Motor neuron (in vitro differentiated cells): ENCODE results near the gene MED31. TPM values are rescaled to one million over a fixed set of nuclear protein-coding genes. Genes with fewer than 3 reads are reported as not detected.
"Not testable (repeated sequence)": the region's sequence is repeated elsewhere in the genome, so short reads cannot be mapped to it uniquely, and the experiment has no call there.

Experiments
- ATAC-seq, 8 experiments: fragments of 200-7000 bp; cut with Tn5 transposase; replicated peaks in 6 of 8; 2 replicates each; pipeline ENCODE4 v1.8.0; 2021; ENCODE audit warnings: mild to moderate bottlenecking in 8 of 8, moderate library complexity in 8 of 8
- H3K27ac ChIP-seq, 2 donors: fragments of 250-450 bp; sonication (Bioruptor Pico); 2 replicates each; pipeline ENCODE4 v1.9.0; 2021; ENCODE audit warnings: antibody characterized with exemption in 2 of 2, mild to moderate bottlenecking in 2 of 2, moderate library complexity in 1 of 2
- H3K4me1 ChIP-seq, 2 donors: fragments of 250-450 bp; sonication (Bioruptor Pico); replicated peaks in 1 of 2; 2 replicates each; pipeline ENCODE4 v1.6.1; 2021; ENCODE audit warnings: antibody characterized with exemption in 2 of 2, mild to moderate bottlenecking in 2 of 2, moderate library complexity in 1 of 2
- H3K4me3 ChIP-seq, 5 donors: fragments of 250-450 bp; sonication (Bioruptor Pico); 2 replicates each; pipeline ENCODE4 v1.9.0; 2021; ENCODE audit warnings: antibody characterized with exemption in 5 of 5, mild to moderate bottlenecking in 5 of 5, moderate library complexity in 4 of 5
- WGBS, 10 experiments: fragments of 450-650 bp; shearing (Covaris generic); methylation state at CpG; one replicate each; pipeline ENCODE4 v1.0.0; 2022; 5-methylcytosine and 5-hydroxymethylcytosine counted together
- in situ Hi-C, 9 experiments: fragments of 400-800 bp; cut with MboI; loops; one replicate each; pipeline ENCODE4 v1.15.0; 2021; ENCODE audit warnings: low sequenced_read_pairs in 9 of 9, low pct_unique_long_range_greater_than_20kb in 2 of 9; ENCODE audit not compliant: unreplicated experiment in 9 of 9
- total RNA-seq, 8 experiments: library from RNA; unstranded; fragments of 300-600 nt; gene quantifications; 2 replicates each; pipeline versions ENCODE4 v1.2.3 to v1.2.4, GENCODE V29; 2022

Gene MED31
- total RNA-seq, 8 experiments from 2014 or later = 11.7 to 31.8 (median 18.0) TPM

DNA sequence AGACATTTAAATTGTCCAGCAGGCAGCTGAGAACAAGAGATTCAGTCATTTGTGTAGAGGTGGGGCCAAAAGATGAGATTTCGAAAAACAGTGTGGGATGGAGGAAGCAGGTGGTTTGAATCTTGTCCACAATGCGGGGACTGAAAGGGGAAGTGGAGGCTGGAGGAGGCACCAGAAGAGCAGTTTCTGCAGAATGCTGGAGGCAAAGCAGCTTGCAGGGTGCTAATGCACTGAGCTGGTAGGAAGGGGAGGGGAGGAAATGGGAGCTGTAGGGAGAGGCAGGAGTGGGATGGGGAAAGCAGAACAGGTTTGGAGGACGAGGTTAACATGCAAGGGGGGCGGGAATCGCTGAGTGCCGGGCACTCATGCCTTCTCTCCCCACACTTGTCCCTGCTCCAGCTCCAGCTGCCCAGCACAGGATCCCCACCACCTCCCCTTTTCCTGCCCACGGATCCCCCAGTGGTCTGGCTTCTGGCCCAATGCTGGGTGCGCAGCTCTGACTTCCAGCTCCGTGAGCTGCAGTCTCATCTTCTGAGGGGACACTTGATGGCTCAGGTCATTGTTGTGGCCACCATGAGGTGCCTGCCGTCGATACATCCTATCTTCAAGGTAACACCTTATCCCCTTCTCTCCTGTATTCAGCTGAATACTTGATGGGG lies 9.5 kb upstream of the MED31 start:
- in situ Hi-C loops = loop anchor here in 5 of 9 experiments (10.0 to 25.0 kb wide), 5 partner anchors 104 to 351 kb away; partner anchors contain the start of genes BCL6B (in 2 of the 5), RNASEK (in 2 of the 5) and TEKT1 (in 1 of the 5)
- Histone ChIP-seq H3K4me3 (no peak overlapping the region), H3K27ac (no peak overlapping the region), H3K4me1 (no peaks in the 10 kb centered on the region)
- no peak for ATAC-seq
- 0 to 64% (median 19%) methylated on average over 1 to 6 of the region's 11 CpGs; no CpG with 5 or more reads in 5 of the 10 experiments for WGBS, 10 experiments

DNA sequence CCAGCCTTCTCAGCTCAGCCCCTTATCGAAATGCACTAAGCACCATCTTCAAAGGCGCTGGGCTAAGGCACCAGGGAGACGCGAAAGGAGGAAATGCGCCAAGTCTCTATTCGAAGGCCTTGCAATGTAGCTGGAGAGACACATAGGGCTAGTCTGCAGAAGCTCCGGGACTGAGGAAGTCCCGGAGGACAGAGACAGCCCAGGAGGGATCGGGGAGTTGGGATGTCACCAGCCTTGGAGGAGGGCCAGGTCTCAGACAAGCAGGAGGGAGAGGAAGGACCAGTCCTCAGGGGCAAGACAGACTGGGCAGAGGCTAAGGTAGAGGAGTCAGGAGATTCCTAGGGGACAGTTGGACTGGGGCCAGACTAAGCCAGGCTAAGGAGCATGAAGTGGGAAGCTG lies 8.7 kb upstream of the MED31 start:
- H3K4me3 ChIP-seq = no peak overlapping the region
- ATAC-seq = no peak
- 48 to 100% (median 58%) methylated on average over 1 to 8 of the region's 9 CpGs; no CpG with 5 or more reads in 2 of the 10 experiments for WGBS, 10 experiments
- no peak overlapping the region for H3K27ac ChIP-seq
- in situ Hi-C loops = loop anchor here in 5 of 9 experiments (10.0 to 25.0 kb wide), 5 partner anchors 105 to 352 kb away; partner anchors contain the start of genes BCL6B (in 2 of the 5), RNASEK (in 2 of the 5) and TEKT1 (in 1 of the 5)
- H3K4me1 ChIP-seq = peaks cover 1 to 3% of the 10 kb centered on the region in 2 donors

DNA sequence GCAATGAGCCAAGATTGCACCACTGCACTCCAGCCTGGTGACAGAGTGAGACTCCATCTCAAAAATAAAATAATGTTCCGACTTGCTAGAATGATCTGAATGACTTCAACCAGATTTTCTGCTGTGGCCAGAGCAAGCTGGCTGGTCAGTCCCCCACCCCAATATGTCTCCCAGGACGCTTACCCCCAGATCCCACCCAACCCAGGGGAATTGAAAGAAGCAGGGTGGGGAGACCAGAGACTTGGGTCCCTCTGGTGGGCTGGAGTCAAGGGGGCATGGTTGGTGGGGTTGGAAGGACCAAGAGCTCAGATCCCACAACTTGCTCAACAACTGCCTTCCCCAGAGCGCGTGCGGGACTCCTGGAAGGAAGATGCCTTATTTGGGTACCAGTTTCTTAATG lies 7.0 kb upstream of the MED31 start:
- WGBS, 10 experiments = 80% methylated on average over 1 of the region's 5 CpGs; no CpG with 5 or more reads in 9 of the 10 experiments
- not testable (repeated sequence) for H3K4me3 ChIP-seq, ATAC-seq, H3K27ac ChIP-seq
- H3K4me1 ChIP-seq = peaks cover 17 to 18% of the 10 kb centered on the region in 2 donors
- in situ Hi-C loops = loop anchor here in 3 of 9 experiments (25.0 kb wide), 2 partner anchors 179 to 354 kb away; partner anchors contain the start of genes BCL6B (in 2 of the 3), RNASEK (in 2 of the 3) and TEKT1 (in 1 of the 3)

DNA sequence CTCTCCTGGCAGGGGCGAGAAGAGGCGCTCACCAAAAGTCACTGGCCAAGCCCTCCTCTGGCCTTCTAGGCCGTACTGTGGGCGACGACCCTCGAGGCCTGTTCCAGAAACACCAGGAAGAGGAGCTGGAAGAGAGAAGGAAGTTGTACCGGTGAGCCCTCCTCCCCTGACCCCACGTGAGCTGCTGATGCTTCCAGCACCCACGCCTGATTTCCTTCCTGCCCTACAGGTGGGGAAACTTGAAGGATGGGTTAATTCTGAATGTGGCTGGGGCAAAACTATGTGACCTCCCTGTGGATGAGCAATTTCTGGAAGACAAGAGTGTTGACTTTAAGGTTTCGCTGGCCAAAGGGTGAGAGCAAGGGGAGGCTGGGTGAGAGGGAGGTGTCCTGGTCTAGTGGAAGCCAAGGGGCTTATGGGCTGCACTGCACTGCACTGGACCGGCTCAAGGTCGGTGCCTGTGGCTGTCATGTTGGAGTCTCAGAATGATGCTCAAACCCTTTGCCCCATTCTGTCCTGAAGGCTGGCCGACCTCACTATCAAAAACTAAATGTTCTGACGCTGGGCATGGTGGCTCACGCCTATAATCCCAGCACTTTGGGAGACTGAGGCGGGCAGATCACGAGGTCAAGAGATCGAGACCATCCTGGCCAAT lies 6.4 kb upstream of the MED31 start:
- Histone ChIP-seq H3K4me3 (peak overlapping the region in 1 of 5 donors; percentile 34), H3K27ac (no peak overlapping the region), H3K4me1 (peaks cover 23 to 24% of the 10 kb centered on the region in 2 donors)
- in situ Hi-C loops = loop anchor here in 3 of 9 experiments (25.0 kb wide), 2 partner anchors 180 to 355 kb away; partner anchors contain the start of genes BCL6B (in 2 of the 3), RNASEK (in 2 of the 3) and TEKT1 (in 1 of the 3)
- WGBS, 10 experiments = 38 to 79% (median 60%) methylated on average over 1 to 8 of the region's 18 CpGs; no CpG with 5 or more reads in 3 of the 10 experiments
- no peak for ATAC-seq

DNA sequence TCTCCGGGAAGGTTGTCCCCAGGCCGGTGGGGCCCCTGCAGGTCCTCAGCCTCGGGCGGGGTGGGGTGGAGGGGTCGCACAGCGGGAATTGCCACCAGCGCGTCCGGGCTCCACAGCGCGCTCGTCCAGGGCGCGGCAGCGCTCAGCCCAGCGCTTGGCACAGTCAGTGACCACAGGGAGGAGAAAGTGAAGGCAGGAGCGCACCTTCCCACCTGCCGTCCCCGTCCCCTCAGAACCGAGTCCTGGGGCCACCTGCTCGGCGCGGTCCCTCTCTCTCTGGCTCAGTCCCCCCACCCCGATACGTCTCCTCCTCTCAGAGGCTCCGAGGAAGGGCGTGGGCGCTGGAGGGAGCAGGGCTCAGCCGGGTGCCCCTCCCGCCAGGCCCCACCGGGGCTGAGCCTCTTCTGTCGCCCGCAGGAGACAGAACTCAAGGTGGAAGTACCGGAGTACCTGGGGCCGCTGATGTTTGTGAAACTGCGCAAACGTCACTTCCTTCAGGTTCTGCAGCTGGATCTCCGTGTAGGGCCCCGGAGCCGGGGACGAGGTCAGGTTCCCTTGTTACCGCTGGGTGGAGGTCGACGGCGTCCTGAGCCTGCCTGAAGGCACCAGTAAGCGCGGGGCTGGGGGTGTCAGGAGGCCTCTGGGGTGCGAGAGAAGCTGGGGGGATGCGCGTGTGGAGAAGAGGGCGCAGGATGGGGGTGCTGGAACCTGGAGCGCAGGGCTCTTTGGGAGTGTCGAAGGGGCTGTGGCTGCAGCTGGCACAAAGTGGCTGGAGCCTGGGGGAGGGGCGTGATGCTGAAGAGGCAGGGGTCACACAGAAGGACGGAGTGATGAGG lies 5.6 kb upstream of the MED31 start:
- ATAC-seq = peak; percentile 12 to 59 (median 21)
- in situ Hi-C loops = loop anchor here in 3 of 9 experiments (25.0 kb wide), 2 partner anchors 180 to 355 kb away; partner anchors contain the start of genes BCL6B (in 2 of the 3), RNASEK (in 2 of the 3) and TEKT1 (in 1 of the 3)
- Histone ChIP-seq H3K4me3 (peak overlapping the region in 3 of 5 donors; percentile 14 to 34 (median 23)), H3K4me1 (peaks cover 30 to 32% of the 10 kb centered on the region in 2 donors)
- H3K27ac ChIP-seq = not testable (repeated sequence)
- WGBS, 10 experiments = 7 to 45% (median 20%) methylated on average over 1 to 4 of the region's 55 CpGs; no CpG with 5 or more reads in 7 of the 10 experiments

DNA sequence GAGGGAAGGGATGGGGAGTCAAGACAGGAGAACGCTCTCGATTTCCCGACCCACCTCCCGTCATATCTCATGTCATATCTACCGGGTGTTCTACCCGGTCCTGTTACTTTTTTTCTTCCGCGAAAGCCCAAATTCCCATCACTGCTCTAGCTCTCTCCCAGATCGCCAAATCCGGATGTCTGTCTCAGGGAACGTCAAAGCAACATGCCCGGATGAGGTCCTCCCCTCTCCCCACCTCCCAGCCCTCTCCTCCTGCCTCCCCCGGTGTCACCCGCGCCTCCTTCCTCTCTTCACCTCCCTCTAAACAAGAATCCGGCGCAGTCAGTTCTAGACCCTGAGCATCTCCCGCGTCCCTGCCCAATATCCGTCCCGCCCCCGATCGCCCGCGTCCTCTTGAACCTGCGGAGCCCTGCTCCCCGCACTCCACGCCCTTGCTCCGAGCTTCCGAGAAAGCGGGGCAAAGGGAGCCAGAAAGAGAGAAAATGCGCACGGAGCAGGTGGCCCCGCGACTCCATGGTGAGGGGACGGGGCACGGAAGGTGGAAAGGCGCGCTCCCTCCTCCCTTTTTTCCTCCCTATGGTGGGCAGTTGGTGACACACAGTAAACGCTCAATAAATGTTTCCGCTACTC lies 4.4 kb upstream of the MED31 start:
- Histone ChIP-seq H3K4me1 (peaks cover 32 to 33% of the 10 kb centered on the region in 2 donors), H3K4me3 (peak overlapping the region in 3 of 5 donors; percentile 19 to 34 (median 20))
- 0% methylated on average over 1 of the region's 41 CpGs; no CpG with 5 or more reads in 9 of the 10 experiments for WGBS, 10 experiments
- in situ Hi-C loops = loop anchor here in 3 of 9 experiments (25.0 kb wide), 2 partner anchors 181 to 356 kb away; partner anchors contain the start of genes BCL6B (in 2 of the 3), RNASEK (in 2 of the 3) and TEKT1 (in 1 of the 3)
- H3K27ac ChIP-seq, ATAC-seq: not testable (repeated sequence)

DNA sequence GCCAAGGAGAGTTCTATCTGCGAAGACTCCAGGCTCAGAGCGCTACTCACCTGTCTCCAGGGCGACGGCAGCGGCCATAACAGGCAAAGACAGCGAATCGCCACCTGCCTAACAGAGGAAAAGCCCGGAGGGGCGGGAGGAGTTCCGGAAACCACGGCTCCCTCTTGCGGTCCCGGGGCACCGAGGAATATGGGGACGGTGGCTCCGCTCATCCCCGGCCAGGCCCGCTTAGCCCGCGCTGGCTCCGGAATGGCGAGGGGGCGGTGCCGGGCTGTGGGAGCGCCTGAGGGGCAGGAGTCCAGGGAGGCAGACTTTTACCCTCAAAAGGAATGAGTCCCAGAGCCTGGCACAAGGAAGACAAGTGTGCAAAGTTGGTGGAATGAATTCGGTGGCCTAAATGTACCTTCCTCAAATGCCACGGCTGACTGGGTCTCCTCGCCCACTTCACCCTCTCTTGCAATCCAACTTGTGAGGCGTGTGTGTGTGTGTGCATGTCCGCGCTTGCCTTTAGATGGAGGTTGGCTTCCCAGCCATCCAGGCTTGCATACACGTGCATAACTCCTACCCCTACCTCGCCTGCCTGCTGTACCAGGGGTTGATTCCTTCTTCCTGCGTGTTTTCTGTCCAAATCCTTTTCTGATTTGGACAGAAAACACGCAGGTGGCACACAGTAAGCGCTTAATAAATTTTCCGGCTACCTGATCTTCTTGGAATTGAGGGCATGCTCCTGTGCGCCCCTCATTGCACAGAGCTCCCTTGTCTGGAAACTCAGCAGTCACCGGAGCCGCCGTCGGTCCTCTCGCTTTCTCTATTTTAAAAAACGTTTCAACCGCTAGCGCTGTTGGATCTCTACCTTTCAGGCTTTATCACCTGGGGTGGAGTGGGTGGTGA lies 3.7 kb upstream of the MED31 start:
- Histone ChIP-seq H3K4me3 (peak overlapping the region; percentile 0 to 34 (median 20)), H3K4me1 (peaks cover 33 to 36% of the 10 kb centered on the region in 2 donors), H3K27ac (no peak overlapping the region)
- peak in 5 of 8 experiments; percentile 25 to 31 (median 28) for ATAC-seq
- 0 to 70% (median 10%) methylated on average over 1 to 25 of the region's 46 CpGs; no CpG with 5 or more reads in 3 of the 10 experiments for whole genome bisulfite sequencing, 10 experiments
- in situ Hi-C loops = loop anchor here in 3 of 9 experiments (25.0 kb wide), 2 partner anchors 182 to 357 kb away; partner anchors contain the start of genes BCL6B (in 2 of the 3), RNASEK (in 2 of the 3) and TEKT1 (in 1 of the 3)

DNA sequence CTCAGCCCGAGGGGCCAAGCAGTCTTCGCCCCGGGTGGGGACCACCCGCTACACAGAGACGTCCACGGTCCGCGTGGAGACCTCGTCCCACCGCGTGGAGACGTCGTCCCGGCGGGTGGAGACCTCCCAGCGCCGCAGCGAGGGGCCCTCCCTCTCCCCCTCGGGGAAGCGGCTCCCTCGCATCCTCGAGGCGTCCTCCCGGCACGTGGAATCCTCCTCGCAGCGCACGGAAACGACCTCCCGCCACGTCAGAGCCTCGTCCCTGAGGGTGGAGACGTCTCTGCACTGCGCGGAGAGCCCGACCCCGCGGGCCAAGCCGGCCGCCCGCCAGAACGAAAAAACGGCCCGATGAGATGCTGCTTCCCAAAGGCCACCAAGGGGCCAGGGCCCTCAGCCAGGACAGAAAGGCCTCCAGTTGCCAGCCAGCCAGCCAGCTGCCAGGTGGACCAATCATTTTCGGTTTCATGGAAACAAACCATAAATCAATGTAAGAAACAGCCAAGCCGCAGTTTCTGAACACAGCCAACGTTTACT lies 581 bp upstream of the MED31 start:
- peaks cover 33 to 38% of the 10 kb centered on the region in 2 donors for H3K4me1 ChIP-seq
- peak in 6 of 8 experiments; percentile 23 to 53 (median 42) for ATAC-seq
- 8 to 67% (median 10%) methylated on average over 1 to 12 of the region's 47 CpGs; no CpG with 5 or more reads in 3 of the 10 experiments for WGBS, 10 experiments
- peak overlapping the region; percentile 42 to 83 for H3K27ac ChIP-seq
- in situ Hi-C loops = loop anchor here in 3 of 9 experiments (25.0 kb wide), 2 partner anchors 185 to 360 kb away; partner anchors contain the start of genes BCL6B (in 2 of the 3), RNASEK (in 2 of the 3) and TEKT1 (in 1 of the 3)
- peak overlapping the region; percentile 60 to 99 (median 75) for H3K4me3 ChIP-seq

DNA sequence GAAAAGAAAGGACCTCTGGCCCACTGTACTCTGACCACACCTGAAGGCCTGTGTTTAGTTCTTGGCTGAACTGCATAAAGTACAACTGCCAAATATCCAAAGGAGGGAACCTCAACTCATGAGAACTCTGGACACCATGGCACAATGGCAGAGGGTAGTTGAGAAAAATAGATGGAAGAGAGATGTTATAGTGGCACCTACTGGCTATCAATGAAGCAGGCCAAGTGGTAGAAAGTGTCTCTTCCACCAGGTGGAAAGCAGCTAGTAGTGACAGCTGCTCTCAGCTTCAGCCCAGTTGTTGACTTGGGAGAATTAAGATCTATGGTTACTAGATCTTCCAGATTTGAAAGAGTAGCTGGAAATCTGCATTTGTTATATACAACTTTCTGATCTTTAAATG lies 3.2 kb downstream of the MED31 start:
- ATAC-seq = no peak
- in situ Hi-C loops = no loop called here

DNA sequence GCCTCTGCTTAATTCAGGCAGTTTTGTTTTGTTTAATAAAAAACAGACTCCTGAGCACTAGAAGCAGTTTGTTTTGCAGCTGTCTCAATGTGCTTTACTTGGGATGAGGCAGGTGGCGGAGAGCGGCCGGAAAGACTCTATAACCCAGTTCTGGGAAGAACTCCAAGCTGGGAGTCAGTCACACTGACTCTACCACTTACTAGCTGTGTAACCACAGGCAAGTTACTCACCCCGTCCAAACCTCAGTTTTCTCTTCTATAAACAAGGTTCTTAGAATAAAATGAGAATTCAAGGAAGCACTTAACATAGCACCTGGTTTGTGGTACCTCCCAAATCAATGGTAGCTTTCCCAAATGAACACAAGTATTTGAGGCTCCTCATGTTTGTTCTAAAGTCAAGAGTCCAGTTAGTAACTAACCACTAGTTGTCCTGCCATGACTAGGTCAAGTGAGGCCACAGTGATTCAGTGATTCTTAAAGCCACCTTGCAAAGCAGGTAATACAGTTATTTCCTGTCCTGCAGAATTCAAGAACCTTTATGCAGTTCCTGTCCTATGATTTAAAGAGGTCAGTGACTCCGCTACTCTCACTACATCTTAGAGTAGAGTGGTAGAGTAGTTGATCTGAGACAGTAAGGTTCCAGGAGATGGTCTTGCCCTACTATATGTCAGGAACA lies 7.8 kb downstream of the MED31 start:
- peaks cover 17 to 18% of the 10 kb centered on the region in 2 donors for H3K4me1 ChIP-seq
- H3K27ac ChIP-seq = no peak overlapping the region
- in situ Hi-C loops = no loop called here
- no peak for ATAC-seq
- H3K4me3 ChIP-seq = no peak overlapping the region
- WGBS, 10 experiments = 20 to 100% (median 86%) methylated on average over 1 to 4 of the region's 5 CpGs; no CpG with 5 or more reads in 2 of the 10 experiments

More for the DNA sequence above, 3.2 kb downstream of the MED31 start:
- H3K27ac ChIP-seq = no peak overlapping the region
- peaks cover 14 to 18% of the 10 kb centered on the region in 2 donors for H3K4me1 ChIP-seq
- no peak overlapping the region for H3K4me3 ChIP-seq
